ENCODE data around the gene MRPL16. TPM values are rescaled to one million over a fixed set of nuclear protein-coding genes. Genes with fewer than 3 reads are reported as not detected.

The MRPL16 gene
- polyA plus RNA-seq, 3 donors: 34.1 to 75.0 (median 71.9) TPM

GRCh38 chr11:59760771-59761170 is 49.8 kb downstream of the MRPL16 start:
- DNase-seq: no peak
- Histone ChIP-seq H3K27ac (ENCODE audit: low read depth in 1 of 2, low read length in 2 of 2) (no peak overlapping the region), H3K27me3 (ENCODE audit: control insufficient read depth in 2 of 2, insufficient read depth in 2 of 2, low read length in 2 of 2) (no peaks in the 10 kb centered on the region), H3K79me2 (ENCODE audit: insufficient read depth, low read length) (peaks cover 92% of the 10 kb centered on the region), H3K4me2 (replicated peaks; ENCODE audit: extremely low read depth, low read length, poor library complexity, severe bottlenecking) (no peak overlapping the region), H3K4me1 (ENCODE audit: control insufficient read depth in 1 of 2, insufficient read depth in 2 of 2, low read length in 2 of 2) (peaks cover 45 to 52% of the 10 kb centered on the region in 2 donors), H3K9me3 (replicated peaks in 1 of 2; ENCODE audit: control insufficient read depth in 1 of 2, insufficient read depth in 1 of 2, low read length in 2 of 2) (no peaks in the 10 kb centered on the region), H3K9ac (ENCODE audit: insufficient read depth, low read length, poor library complexity, severe bottlenecking) (no peak overlapping the region), H3K4me3 (replicated peaks in 1 of 3; ENCODE audit: low read depth in 2 of 3, low read length in 3 of 3) (no peak overlapping the region), H3K36me3 (replicated peaks in 1 of 2; ENCODE audit: control insufficient read depth in 1 of 2, insufficient read depth in 2 of 2, low read length in 2 of 2) (peaks cover 0 to 33% of the 10 kb centered on the region in 2 donors), H4K20me1 (ENCODE audit: insufficient read depth, low read length) (peaks cover 76% of the 10 kb centered on the region), H2AFZ (ENCODE audit: insufficient read depth, low read depth, low read length, poor library complexity, severe bottlenecking) (no peak overlapping the region)
- Mint-ChIP-seq H3K27ac (peak overlapping the region in 1 of 7 donors; percentile 8), H3K36me3 (peaks cover 38 to 47% of the 10 kb centered on the region in 2 donors), H3K4me3 (no peak overlapping the region), H3K9me3 (no peaks in the 10 kb centered on the region), H3K4me1 (peaks cover 60% of the 10 kb centered on the region), H3K27me3 (ENCODE audit: low read depth in 3 of 3) (no peaks in the 10 kb centered on the region)
- 100% methylated on average over 1 of the region's 4 CpGs for WGBS (ENCODE audit: insufficient coverage)
- TF ChIP-seq, protein P1, sequence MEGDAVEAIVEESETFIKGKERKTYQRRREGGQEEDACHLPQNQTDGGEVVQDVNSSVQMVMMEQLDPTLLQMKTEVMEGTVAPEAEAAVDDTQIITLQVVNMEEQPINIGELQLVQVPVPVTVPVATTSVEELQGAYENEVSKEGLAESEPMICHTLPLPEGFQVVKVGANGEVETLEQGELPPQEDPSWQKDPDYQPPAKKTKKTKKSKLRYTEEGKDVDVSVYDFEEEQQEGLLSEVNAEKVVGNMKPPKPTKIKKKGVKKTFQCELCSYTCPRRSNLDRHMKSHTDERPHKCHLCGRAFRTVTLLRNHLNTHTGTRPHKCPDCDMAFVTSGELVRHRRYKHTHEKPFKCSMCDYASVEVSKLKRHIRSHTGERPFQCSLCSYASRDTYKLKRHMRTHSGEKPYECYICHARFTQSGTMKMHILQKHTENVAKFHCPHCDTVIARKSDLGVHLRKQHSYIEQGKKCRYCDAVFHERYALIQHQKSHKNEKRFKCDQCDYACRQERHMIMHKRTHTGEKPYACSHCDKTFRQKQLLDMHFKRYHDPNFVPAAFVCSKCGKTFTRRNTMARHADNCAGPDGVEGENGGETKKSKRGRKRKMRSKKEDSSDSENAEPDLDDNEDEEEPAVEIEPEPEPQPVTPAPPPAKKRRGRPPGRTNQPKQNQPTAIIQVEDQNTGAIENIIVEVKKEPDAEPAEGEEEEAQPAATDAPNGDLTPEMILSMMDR (IDR thresholded peaks at IDR 0.05): no peak
- intact Hi-C loops (cut with micrococcal nuclease): no loop called here

DNA sequence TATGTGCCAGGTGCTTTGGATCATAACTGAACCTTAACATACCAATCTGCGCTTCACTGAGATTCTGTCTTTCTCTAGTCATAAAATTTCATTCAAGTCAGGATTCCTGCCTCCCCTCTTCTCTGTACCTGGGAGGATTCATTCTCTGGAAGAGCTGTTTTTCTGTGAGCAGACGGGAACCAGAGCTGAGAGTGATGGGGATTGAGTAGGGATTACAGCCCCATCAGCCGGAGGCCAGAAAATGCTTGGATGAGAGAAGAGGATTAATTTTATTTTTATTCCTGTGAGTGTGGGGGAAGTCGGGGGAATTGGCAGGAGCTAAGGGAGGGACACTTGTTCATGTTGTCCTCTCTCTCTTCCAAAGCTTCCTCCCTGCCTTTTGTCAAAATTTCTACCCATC is 50.7 kb downstream of the MRPL16 start:
- H3K36me3 ChIP-seq (replicated peaks in 1 of 2; ENCODE audit: control insufficient read depth in 1 of 2, insufficient read depth in 2 of 2, low read length in 2 of 2): peaks cover 0 to 33% of the 10 kb centered on the region in 2 donors
- peaks cover 74% of the 10 kb centered on the region for H4K20me1 ChIP-seq (ENCODE audit: insufficient read depth, low read length)
- no peaks in the 10 kb centered on the region for H3K9me3 ChIP-seq (replicated peaks in 1 of 2; ENCODE audit: control insufficient read depth in 1 of 2, insufficient read depth in 1 of 2, low read length in 2 of 2)
- peaks cover 38 to 47% of the 10 kb centered on the region in 2 donors for H3K36me3 Mint-ChIP-seq
- H3K4me1 Mint-ChIP-seq: peaks cover 61% of the 10 kb centered on the region
- no peak for DNase-seq
- H3K9ac ChIP-seq (ENCODE audit: insufficient read depth, low read length, poor library complexity, severe bottlenecking): no peak overlapping the region
- H3K4me2 ChIP-seq (replicated peaks; ENCODE audit: extremely low read depth, low read length, poor library complexity, severe bottlenecking): no peak overlapping the region
- H3K4me1 ChIP-seq (ENCODE audit: control insufficient read depth in 1 of 2, insufficient read depth in 2 of 2, low read length in 2 of 2): peaks cover 37 to 47% of the 10 kb centered on the region in 2 donors
- no peak overlapping the region for H3K4me3 Mint-ChIP-seq
- intact Hi-C loops (cut with micrococcal nuclease): loop anchor here (10.0 kb wide), 1 partner anchor 95 kb away; the partner anchor contains the start of gene PATL1 (in 2 of the 2)
- H3K27ac Mint-ChIP-seq: peak overlapping the region in 1 of 7 donors; percentile 42
- no CpG with 5 or more reads among the region's 4 CpGs for WGBS (ENCODE audit: insufficient coverage)
- TF ChIP-seq, protein P1 (IDR thresholded peaks at IDR 0.05): no peak
- H3K27me3 ChIP-seq (ENCODE audit: control insufficient read depth in 2 of 2, insufficient read depth in 2 of 2, low read length in 2 of 2): no peaks in the 10 kb centered on the region
- no peaks in the 10 kb centered on the region for H3K27me3 Mint-ChIP-seq (ENCODE audit: low read depth in 3 of 3)
- no peak overlapping the region for H2AFZ ChIP-seq (ENCODE audit: insufficient read depth, low read depth, low read length, poor library complexity, severe bottlenecking)
- H3K27ac ChIP-seq (ENCODE audit: low read depth in 1 of 2, low read length in 2 of 2): no peak overlapping the region
- H3K4me3 ChIP-seq (replicated peaks in 1 of 3; ENCODE audit: low read depth in 2 of 3, low read length in 3 of 3): no peak overlapping the region
- peaks cover 93% of the 10 kb centered on the region for H3K79me2 ChIP-seq (ENCODE audit: insufficient read depth, low read length)
- H3K9me3 Mint-ChIP-seq: no peaks in the 10 kb centered on the region

Measured in CD14-positive monocyte (primary cell).